GM21447 (cell line): ENCODE results near the gene HOXB6.

Experiments used
- ATAC-seq: cut with Tn5 transposase; IDR thresholded peaks from one replicate; pipeline ENCODE4 v1.9.1; 2021; ENCODE audit not compliant: unreplicated experiment

HOXB6 gene

GRCh38 chr17:48556229-48556575 is 48.6 kb downstream of the HOXB6 start:
- ATAC-seq, result no peak

GRCh38 chr17:48555258-48556228 is 49.2 kb downstream of the HOXB6 start:
- ATAC-seq, result no peak

GRCh38 chr17:48554412-48555257 is 50.2 kb downstream of the HOXB6 start:
- ATAC-seq, result no peak

- no peak for ATAC-seq
Observed at GRCh38 chr17:48553826-48554225, 51.0 kb downstream of the HOXB6 start.

GRCh38 chr17:48553190-48553547 is 51.6 kb downstream of the HOXB6 start:
- ATAC-seq, result no peak

GRCh38 chr17:48552466-48553189 is 52.2 kb downstream of the HOXB6 start:
- no peak for ATAC-seq

- no peak for ATAC-seq
Observed at GRCh38 chr17:48551596-48552465, 53.0 kb downstream of the HOXB6 start.

- no peak for ATAC-seq
Observed at GRCh38 chr17:48551214-48551555, 53.6 kb downstream of the HOXB6 start.

GRCh38 chr17:48550502-48551213 is 54.1 kb downstream of the HOXB6 start:
- ATAC-seq, result no peak

GRCh38 chr17:48549914-48550501 is 54.8 kb downstream of the HOXB6 start:
- no peak for ATAC-seq

GRCh38 chr17:48549281-48549630 is 55.5 kb downstream of the HOXB6 start:
- ATAC-seq, result no peak

GRCh38 chr17:48548523-48549280 is 56.1 kb downstream of the HOXB6 start:
- ATAC-seq, result no peak

- no peak for ATAC-seq
Observed at GRCh38 chr17:48547808-48548522, 56.8 kb downstream of the HOXB6 start.

- ATAC-seq, result no peak
Observed at GRCh38 chr17:48546924-48547807, 57.6 kb downstream of the HOXB6 start.

- ATAC-seq, result no peak
Observed at GRCh38 chr17:48546137-48546923, 58.5 kb downstream of the HOXB6 start.
